HG03108 (cell line): ENCODE data around the gene CCDC92.

Experiments
- ATAC-seq: cut with Tn5 transposase; IDR thresholded peaks from one replicate; pipeline ENCODE4 v1.9.1; 2021; ENCODE audit warnings: moderate library complexity; ENCODE audit not compliant: unreplicated experiment

CCDC92 gene

DNA sequence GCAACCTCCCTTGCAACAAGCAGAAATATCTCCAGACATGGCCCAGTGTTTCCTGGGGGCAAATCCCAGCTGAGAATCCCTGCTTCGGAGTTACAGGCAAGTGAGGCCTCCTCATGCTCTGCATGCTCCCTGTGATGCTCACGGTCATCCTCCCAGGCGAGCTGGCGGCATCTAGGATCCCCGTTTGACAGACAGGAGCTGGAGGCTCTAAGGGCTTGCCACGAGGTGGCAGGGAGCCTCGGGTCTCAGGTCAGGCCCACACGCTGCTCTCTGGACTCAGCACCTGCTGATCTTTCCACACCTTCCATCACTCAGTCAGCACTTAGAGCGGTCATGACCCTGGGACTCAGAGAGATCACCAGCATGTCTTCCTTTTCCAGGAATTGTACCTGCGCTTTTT is 79.8 kb downstream of the CCDC92 start:
- no peak for ATAC-seq

DNA sequence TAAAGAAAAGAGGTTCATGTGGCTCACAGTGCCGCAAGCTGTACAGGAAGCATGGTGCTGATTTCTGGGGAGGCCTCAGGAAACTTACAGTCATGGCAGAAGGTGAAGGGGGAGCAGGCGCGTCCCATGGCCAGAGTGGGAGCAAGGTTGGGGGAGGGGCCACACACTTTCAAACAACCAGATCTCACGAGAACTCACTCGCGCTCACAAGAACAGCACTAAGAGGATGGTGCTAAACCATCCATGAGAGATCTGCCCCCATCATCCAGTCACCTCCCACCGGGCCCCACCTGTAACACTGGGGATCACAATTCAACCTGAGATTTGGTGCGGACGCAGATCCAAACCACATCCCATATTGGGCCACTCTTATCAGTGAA is 80.5 kb downstream of the CCDC92 start:
- no peak for ATAC-seq

GRCh38 chr12:123891516-123892179 is 81.0 kb downstream of the CCDC92 start:
- ATAC-seq: no peak

- no peak for ATAC-seq
Measured at GRCh38 chr12:123891011-123891410, 81.6 kb downstream of the CCDC92 start.

GRCh38 chr12:123890536-123890902 is 82.1 kb downstream of the CCDC92 start:
- no peak for ATAC-seq

GRCh38 chr12:123889848-123890535 is 82.6 kb downstream of the CCDC92 start:
- no peak for ATAC-seq

DNA sequence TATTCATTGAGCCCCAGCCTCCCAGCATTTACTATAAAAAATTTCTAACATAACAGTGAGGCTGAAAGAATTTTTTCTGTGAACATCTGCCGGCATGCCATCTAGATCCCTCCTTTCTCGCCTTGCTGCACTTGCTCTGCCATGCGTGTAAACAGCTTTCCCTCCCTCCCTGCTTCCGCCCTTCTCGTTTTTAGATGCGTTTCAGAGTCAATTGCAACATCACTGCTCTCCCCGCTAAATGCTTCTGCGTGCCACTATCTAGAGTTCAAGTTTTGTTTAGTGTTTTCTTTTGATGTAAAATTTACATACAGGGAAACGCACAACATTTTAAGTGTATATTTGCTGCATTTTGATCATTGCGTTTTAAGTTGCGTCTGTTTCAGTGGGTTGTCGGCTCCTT is 83.6 kb downstream of the CCDC92 start:
- ATAC-seq: no peak

DNA sequence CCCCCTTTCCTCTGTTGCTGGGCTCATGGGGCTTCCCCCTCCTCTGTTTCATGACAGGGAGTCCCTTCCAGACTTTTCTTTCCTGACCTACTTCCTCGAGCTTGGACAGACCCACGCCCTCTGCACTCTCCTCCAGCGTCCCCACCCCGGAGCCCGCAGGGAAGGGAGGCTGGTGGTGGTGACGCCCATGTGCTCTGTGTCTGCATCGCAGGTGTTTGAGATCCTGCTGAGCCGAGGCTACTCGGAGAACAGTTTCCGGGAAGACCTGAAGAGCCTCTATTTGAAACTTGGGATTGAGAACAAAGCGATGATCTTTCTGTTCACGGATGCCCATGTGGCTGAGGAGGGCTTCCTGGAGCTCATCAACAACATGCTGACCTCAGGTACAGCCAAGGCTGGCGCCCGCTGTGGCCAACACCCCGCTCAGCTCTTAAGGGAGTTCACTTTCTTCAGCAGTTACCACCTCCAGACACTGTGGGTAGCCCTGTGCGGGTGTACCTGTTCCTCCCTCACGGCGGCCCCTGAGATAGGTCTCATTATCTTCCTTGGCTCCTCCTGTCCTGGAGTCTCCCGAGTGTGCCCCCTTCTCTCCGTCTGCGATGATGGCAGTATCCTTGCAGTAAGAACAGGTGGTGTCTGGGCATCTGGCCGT is 85.6 kb downstream of the CCDC92 start:
- ATAC-seq: no peak

- ATAC-seq: no peak
Measured at GRCh38 chr12:123886258-123886657, 86.4 kb downstream of the CCDC92 start.
